ENCODE measurements around the gene KCNMA1. TPM values are rescaled to one million over a fixed set of nuclear protein-coding genes. Genes with fewer than 3 reads are reported as not detected.

KCNMA1 gene
- total RNA-seq, 1 donor from 2014 or later: 87.6 TPM

GRCh38 chr10:77109351-77109994 is 528.1 kb downstream of the KCNMA1 start:
- DNase-seq (ENCODE audit: low spot score): no peak
- TF ChIP-seq CTCF (IDR thresholded peaks at IDR 0.05): no peak
- no peaks in the 10 kb centered on the region for H3K27me3 Mint-ChIP-seq (ENCODE audit: low read depth)
- no peak overlapping the region for H3K27ac Mint-ChIP-seq (ENCODE audit: unreplicated experiment)
- no peak overlapping the region for H3K4me3 Mint-ChIP-seq (ENCODE audit: unreplicated experiment)
- H3K4me1 Mint-ChIP-seq (ENCODE audit: low read depth): peaks cover 43% of the 10 kb centered on the region
- peaks cover 9% of the 10 kb centered on the region for H3K36me3 Mint-ChIP-seq (ENCODE audit: low read depth)
- H3K9me3 Mint-ChIP-seq (ENCODE audit: low read depth): no peaks in the 10 kb centered on the region

DNA sequence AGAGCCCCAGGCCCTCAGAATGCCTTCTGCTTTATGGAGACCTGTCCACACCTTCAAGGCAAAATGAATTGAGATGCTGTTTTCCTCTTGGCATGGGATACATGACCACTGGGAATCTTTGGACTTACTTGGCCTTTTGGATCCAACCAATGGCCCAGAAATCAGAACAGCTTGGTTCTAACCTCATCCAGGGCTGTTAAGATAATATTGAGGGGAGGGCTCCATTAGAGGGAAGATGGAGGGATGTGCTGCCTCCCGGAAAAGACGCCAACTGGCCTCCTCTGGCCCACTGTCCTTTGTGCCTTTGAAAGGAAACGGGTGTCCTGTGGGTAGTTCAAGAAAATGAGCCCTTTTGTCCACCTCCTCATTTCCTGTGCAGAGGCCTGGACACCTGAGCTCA is 530.9 kb downstream of the KCNMA1 start:
- peaks cover 14% of the 10 kb centered on the region for H3K36me3 Mint-ChIP-seq (ENCODE audit: low read depth)
- no peaks in the 10 kb centered on the region for H3K27me3 Mint-ChIP-seq (ENCODE audit: low read depth)
- no peak overlapping the region for H3K27ac Mint-ChIP-seq (ENCODE audit: unreplicated experiment)
- peaks cover 44% of the 10 kb centered on the region for H3K4me1 Mint-ChIP-seq (ENCODE audit: low read depth)
- no peak for DNase-seq (ENCODE audit: low spot score)
- TF ChIP-seq CTCF (IDR thresholded peaks at IDR 0.05): no peak
- H3K4me3 Mint-ChIP-seq (ENCODE audit: unreplicated experiment): no peak overlapping the region
- no peaks in the 10 kb centered on the region for H3K9me3 Mint-ChIP-seq (ENCODE audit: low read depth)

- peaks cover 18% of the 10 kb centered on the region for H3K36me3 Mint-ChIP-seq (ENCODE audit: low read depth)
- peaks cover 42% of the 10 kb centered on the region for H3K4me1 Mint-ChIP-seq (ENCODE audit: low read depth)
- DNase-seq (ENCODE audit: low spot score): no peak
- H3K9me3 Mint-ChIP-seq (ENCODE audit: low read depth): no peaks in the 10 kb centered on the region
- no peaks in the 10 kb centered on the region for H3K27me3 Mint-ChIP-seq (ENCODE audit: low read depth)
- TF ChIP-seq CTCF (IDR thresholded peaks at IDR 0.05): no peak
- no peak overlapping the region for H3K4me3 Mint-ChIP-seq (ENCODE audit: unreplicated experiment)
- peak overlapping the region; percentile 58 for H3K27ac Mint-ChIP-seq (ENCODE audit: unreplicated experiment)
Measured at GRCh38 chr10:77105761-77106221, 531.8 kb downstream of the KCNMA1 start.

GRCh38 chr10:77104459-77104980 is 533.1 kb downstream of the KCNMA1 start:
- Mint-ChIP-seq H3K4me3 (ENCODE audit: unreplicated experiment) (no peak overlapping the region), H3K27me3 (ENCODE audit: low read depth) (no peaks in the 10 kb centered on the region), H3K4me1 (ENCODE audit: low read depth) (peaks cover 42% of the 10 kb centered on the region), H3K27ac (ENCODE audit: unreplicated experiment) (peak overlapping the region; percentile 92), H3K36me3 (ENCODE audit: low read depth) (peaks cover 18% of the 10 kb centered on the region), H3K9me3 (ENCODE audit: low read depth) (no peaks in the 10 kb centered on the region)
- no peak for DNase-seq (ENCODE audit: low spot score)
- no peak for TF ChIP-seq CTCF (IDR thresholded peaks at IDR 0.05)

GRCh38 chr10:77103213-77103612 is 534.4 kb downstream of the KCNMA1 start:
- Mint-ChIP-seq H3K36me3 (ENCODE audit: low read depth) (peaks cover 15% of the 10 kb centered on the region), H3K4me1 (ENCODE audit: low read depth) (peaks cover 42% of the 10 kb centered on the region), H3K4me3 (ENCODE audit: unreplicated experiment) (no peak overlapping the region), H3K27ac (ENCODE audit: unreplicated experiment) (no peak overlapping the region), H3K9me3 (ENCODE audit: low read depth) (no peaks in the 10 kb centered on the region), H3K27me3 (ENCODE audit: low read depth) (no peaks in the 10 kb centered on the region)
- no peak for TF ChIP-seq CTCF (IDR thresholded peaks at IDR 0.05)
- DNase-seq (ENCODE audit: low spot score): no peak

Measured in chondrocyte (in vitro differentiated cells).